Peyer's patch (tissue), 4 donors: ENCODE data around the gene ZGRF1. TPM values are rescaled to one million over a fixed set of nuclear protein-coding genes. Genes with fewer than 3 reads are reported as not detected.
A peak's percentile ranks its signal among the peaks of the same experiment; 100 is the strongest.

Source experiments
- DNase-seq, 3 donors: peaks; one replicate each; pipeline ENCODE4 v3.0.0-alpha.2; 2017 to 2019
- H3K27ac ChIP-seq, 4 donors: fragments of 200-600 bp; sonication (generic); one replicate each; pipeline ENCODE4 v1.5.1; 2016 to 2019
- H3K27me3 ChIP-seq, 2 donors: fragments of 200-600 bp; sonication (generic); one replicate each; pipeline ENCODE4 v1.5.1; 2019
- H3K36me3 ChIP-seq, 3 donors: fragments of 200-600 bp; sonication (generic); one replicate each; pipeline ENCODE4 v1.5.1; 2016 to 2019
- H3K4me1 ChIP-seq, 4 donors: fragments of 200-600 bp; sonication (generic); one replicate each; pipeline ENCODE4 v1.5.1; 2016 to 2019
- H3K4me3 ChIP-seq, 4 donors: fragments of 200-600 bp; sonication (generic); 1 replicate in 3 of 4; 2 replicates in 1 of 4; pipeline ENCODE4 v1.5.1; 2016 to 2019; ENCODE audit warnings: mild to moderate bottlenecking in 1 of 4
- H3K9me3 ChIP-seq, 4 donors: fragments of 200-600 bp; sonication (generic); one replicate each; pipeline ENCODE4 v1.5.1; 2016 to 2019; ENCODE audit warnings: mild to moderate bottlenecking in 1 of 4
- CTCF ChIP-seq, 6 experiments: fragments of 450-650 bp in 4 of 6; fragments of 200-600 bp in 2 of 6; sonication (generic) in 1 of 6; IDR thresholded peaks; one replicate each; pipeline ENCODE4 v1.5.1; 2017 to 2019; ENCODE audit warnings: antibody characterized with exemption in 6 of 6, mild to moderate bottlenecking in 3 of 6, moderate library complexity in 1 of 6
- POLR2A ChIP-seq, 2 donors: fragments of 450-650 bp; IDR thresholded peaks; one replicate each; pipeline ENCODE4 v1.5.1; 2017; ENCODE audit warnings: antibody characterized with exemption in 2 of 2, mild to moderate bottlenecking in 2 of 2, moderate library complexity in 2 of 2
- total RNA-seq, 4 donors: library from RNA; depleted of rRNA; stranded (reverse); fragments of >200 nt; gene quantifications; one replicate each; pipeline ENCODE4 v1.1.0, GENCODE V29; 2016

ZGRF1 gene
- total RNA-seq, 4 donors from 2014 or later, result 3.6 to 28.9 (median 6.1) TPM

GRCh38 chr4:112516066-112516470 lies 120.6 kb downstream of the ZGRF1 start, which contains the start of gene NEUROG2:
Gene NEUROG2 (minus strand): TSS chr4:112516180. CDS start chr4:112515475, 705 bp downstream.
- Histone ChIP-seq H3K36me3 (no peaks in the 10 kb centered on the region), H3K4me3 (peak within 1 kb of the TSS; percentile 29 to 61 (median 50)), H3K27ac (no peak within 1 kb of the TSS), H3K4me1 (peaks cover 0 to 41% (median 20%) of the 10 kb centered on the region in 4 donors), H3K27me3 (peaks cover 4 to 76% of the 10 kb centered on the region in 2 donors), H3K9me3 (no peaks in the 10 kb centered on the region)
- no peak for DNase-seq
- TF ChIP-seq POLR2A (IDR thresholded peaks at IDR 0.05) (no peak), CTCF (IDR thresholded peaks at IDR 0.05) (no peak)

GRCh38 chr4:112515198-112516065 lies 121.3 kb downstream of the ZGRF1 start:
- no peak overlapping the region for H3K27ac ChIP-seq
- H3K9me3 ChIP-seq, result no peaks in the 10 kb centered on the region
- TF ChIP-seq CTCF (IDR thresholded peaks at IDR 0.05), result no peak
- no peak for TF ChIP-seq POLR2A (IDR thresholded peaks at IDR 0.05)
- peak in 1 of 3 donors; percentile 56 for DNase-seq
- H3K4me1 ChIP-seq, result peaks cover 0 to 44% (median 22%) of the 10 kb centered on the region in 4 donors
- peaks cover 4 to 76% of the 10 kb centered on the region in 2 donors for H3K27me3 ChIP-seq
- H3K4me3 ChIP-seq, result peak overlapping the region; percentile 29 to 61 (median 50)
- no peaks in the 10 kb centered on the region for H3K36me3 ChIP-seq

- TF ChIP-seq POLR2A (IDR thresholded peaks at IDR 0.05) (no peak), CTCF (IDR thresholded peaks at IDR 0.05) (no peak)
These were observed 122.0 kb downstream of the ZGRF1 start for GRCh38 chr4:112514647-112515197.

GRCh38 chr4:112513971-112514646 lies 122.6 kb downstream of the ZGRF1 start:
- H3K4me1 ChIP-seq, result peaks cover 0 to 57% (median 27%) of the 10 kb centered on the region in 4 donors

More at GRCh38 chr4:112514647-112515197, 122.0 kb downstream of the ZGRF1 start:
- peaks cover 0 to 51% (median 25%) of the 10 kb centered on the region in 4 donors for H3K4me1 ChIP-seq
- no peaks in the 10 kb centered on the region for H3K36me3 ChIP-seq
- no peaks in the 10 kb centered on the region for H3K9me3 ChIP-seq
- no peak overlapping the region for H3K27ac ChIP-seq
- DNase-seq, result no peak
- H3K4me3 ChIP-seq, result peak overlapping the region; percentile 29 to 61 (median 50)
- peaks cover 4 to 75% of the 10 kb centered on the region in 2 donors for H3K27me3 ChIP-seq

More at GRCh38 chr4:112513971-112514646, 122.6 kb downstream of the ZGRF1 start:
- no peak for DNase-seq
- Histone ChIP-seq H3K4me3 (peak overlapping the region in 3 of 4 donors; percentile 50 to 61 (median 51)), H3K27ac (no peak overlapping the region), H3K27me3 (peaks cover 4 to 75% of the 10 kb centered on the region in 2 donors), H3K9me3 (no peaks in the 10 kb centered on the region), H3K36me3 (no peaks in the 10 kb centered on the region)
- TF ChIP-seq CTCF (IDR thresholded peaks at IDR 0.05) (no peak), POLR2A (IDR thresholded peaks at IDR 0.05) (no peak)
